NCI-H526 (cell line): ENCODE results near the gene SFTPA2.
"Not testable (repeated sequence)": the region's sequence is repeated elsewhere in the genome, so short reads cannot be mapped to it uniquely, and the experiment has no call there.

Experiments used
- DNase-seq, 2 experiments: peaks; one replicate each; lab custom pipeline; 2025; lab: John Stamatoyannopoulos, UW

The SFTPA2 gene

DNA sequence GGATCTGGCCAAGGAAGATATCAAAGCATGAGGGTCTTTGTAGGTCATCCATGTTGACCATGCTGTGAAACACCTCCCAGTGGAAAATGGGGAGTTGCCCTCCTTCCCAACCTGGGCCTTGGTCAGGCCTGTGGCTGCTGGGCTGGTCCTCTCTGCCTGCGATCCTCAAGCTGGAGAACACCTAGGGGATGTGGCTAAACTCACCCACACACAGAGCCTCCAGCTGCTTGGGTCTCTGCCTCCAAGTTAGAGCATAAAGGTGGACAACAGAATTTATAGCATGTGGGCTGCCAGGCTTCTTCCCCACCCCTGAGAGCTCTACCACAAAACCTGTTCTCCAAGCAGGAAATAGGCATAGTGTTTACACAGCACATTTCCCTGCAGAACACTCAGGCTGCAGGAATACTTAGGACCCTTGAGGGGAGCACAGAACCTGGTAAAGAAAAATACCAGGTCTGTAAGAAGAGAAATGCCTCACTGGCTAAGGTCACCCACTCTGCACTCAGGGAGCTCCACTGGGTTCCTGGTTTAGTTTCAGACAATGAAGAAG, at the start of gene SFTPA2:
Gene SFTPA2, minus strand, starts transcription at position 248 of the 550 bp plus-strand sequence. CDS start 924 bp downstream, outside the sequence.
- DNase-seq, result peak in 1 of 2 experiments; percentile 14

DNA sequence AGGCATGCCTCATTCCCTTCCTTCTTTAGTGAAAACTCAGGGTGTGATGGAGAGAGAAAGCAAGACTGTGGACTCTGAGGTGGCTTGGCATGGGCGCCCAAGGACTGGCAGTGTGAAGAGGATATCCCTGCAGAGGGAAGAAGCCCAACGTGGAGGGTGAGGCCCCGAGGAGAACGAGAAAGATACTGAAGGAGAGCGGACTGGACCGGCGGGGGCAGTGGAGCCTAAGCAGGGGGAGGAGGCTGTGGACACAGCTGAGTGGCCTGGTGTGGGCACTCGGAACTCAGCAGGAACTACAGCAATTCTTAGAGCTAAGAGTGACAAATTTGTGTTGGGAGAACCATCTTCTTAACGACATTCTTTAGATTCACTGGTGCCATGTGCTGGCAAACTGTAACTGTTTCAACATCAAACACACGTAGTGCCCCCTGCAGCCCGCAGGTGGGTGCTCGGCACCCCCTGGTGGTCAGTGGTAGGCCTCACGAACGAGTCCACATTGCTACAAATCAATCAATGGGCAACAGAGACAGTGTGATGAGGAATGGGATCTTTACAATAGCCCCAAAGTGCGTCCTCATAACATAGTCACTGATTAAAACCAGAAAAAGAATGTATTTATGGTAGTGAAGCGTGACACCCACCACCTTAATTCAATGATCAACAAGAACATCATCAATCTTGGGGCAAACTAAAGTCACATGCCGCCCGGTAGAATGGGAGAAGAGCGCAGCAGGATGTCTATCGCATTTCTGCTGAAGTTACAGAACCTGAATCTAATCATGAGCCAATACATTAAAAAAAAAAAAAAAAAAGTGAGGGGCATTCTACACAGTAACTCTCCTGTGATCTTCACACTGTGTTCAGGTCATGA, 48.5 kb upstream of the SFTPA2 start:
- peak in 1 of 2 experiments; percentile 51 for DNase-seq

- DNase-seq, result no peak
Observed at GRCh38 chr10:79605308-79605707, 45.1 kb upstream of the SFTPA2 start.

DNA sequence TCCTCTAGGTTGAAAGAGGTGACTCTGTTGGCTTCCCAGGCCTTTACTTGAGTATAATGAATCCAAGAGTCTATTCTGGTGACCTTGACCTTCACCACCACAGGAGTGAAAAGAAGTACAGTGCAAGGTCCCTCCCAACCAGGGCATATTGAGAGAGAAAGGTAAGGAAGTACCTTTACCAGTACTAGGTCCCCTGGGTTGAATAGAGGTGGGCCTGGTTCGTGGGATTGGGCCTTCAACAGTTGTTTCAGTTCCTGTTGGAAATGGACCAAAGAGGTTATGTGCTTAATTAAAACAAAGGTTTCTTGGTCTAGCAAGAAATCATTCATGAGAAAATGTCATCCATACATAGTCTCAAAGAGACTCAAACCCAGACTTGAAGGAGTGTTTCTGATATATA, 44.1 kb upstream of the SFTPA2 start:
- DNase-seq, result no peak

DNA sequence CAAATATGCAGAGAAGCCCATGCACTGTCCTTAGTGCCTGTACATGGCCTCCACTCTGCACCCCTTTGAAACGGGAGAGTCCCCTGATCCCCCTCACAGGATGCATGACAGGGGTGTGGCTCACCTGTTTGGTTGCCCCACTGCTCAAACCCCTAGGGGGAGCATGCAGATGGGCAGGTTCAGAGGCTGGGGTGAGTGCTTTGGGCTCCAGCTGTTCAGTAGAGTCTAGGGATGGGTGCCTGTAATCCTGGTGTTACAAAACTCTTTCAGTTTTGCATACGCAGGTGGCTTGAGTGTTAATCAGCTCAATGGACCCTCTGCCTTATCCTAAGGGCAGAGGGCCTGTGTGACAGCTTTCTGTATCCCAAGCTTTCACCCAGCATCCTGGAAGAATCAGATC, 42.7 kb upstream of the SFTPA2 start:
- DNase-seq, result peak in 1 of 2 experiments; percentile 42

- DNase-seq, result no peak
Observed at GRCh38 chr10:79601939-79602338, 41.7 kb upstream of the SFTPA2 start.

DNA sequence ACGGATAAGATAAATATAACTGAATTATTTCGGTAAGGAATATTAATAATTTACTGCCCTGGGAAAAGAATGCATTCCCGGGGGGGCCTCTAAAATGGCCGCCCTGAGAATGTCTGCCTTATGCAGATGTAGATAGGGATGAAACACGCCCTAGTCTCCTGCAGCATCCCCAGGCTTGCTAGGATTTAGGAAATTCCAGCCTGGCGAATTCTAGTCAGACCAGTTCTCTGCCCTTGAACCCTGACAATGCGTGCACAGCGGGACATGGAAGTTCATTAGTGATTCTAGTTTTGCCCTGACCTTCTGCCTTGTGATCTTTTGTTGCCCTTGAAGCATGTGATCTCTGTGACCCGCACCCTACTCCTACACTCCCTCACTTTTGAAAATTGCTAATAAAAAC, 39.4 kb upstream of the SFTPA2 start:
- not testable (repeated sequence) for DNase-seq

DNA sequence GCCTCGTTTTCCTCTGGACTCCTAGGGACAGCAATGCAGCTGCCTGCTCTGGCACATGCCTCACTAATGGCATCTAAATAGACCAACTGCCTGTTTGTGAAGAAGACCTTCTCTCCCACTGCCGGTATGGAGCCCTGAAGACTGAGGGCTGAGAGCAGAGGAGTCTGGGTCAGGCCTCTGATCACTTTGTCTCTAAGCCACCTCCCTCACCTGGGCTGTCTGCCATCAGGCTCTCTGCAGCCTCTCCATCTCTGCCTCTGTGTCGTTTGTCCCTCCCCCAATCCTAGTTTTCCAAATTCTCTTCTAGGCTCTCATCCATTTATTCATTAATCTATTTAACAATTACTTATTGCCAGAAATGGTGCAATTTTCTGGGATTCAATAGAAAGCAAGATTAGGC, 35.3 kb upstream of the SFTPA2 start:
- DNase-seq, result no peak

- not testable (repeated sequence) for DNase-seq
Observed at GRCh38 chr10:79594565-79594964, 34.4 kb upstream of the SFTPA2 start.

GRCh38 chr10:79593377-79593776, 33.2 kb upstream of the SFTPA2 start:
- DNase-seq, result no peak

DNA sequence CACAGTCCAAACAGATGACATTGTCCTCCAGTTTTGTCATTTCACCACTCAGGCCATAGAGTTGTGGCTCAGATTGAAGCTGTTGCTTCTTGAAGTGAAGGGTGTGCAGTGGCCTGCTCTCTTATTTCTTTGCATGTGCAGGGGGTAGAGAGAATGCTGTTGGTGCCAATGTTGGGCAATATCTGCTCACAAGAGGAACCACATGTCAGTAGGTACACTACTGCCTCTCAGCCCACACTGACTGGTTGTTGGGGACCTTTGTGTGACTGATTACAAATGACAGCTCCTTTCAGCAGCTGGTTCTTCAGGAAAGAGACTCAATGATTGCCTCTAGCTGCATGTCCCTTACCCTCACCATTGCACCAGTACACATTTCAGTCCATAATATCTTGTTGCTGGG, 28.6 kb upstream of the SFTPA2 start:
- no peak for DNase-seq

DNA sequence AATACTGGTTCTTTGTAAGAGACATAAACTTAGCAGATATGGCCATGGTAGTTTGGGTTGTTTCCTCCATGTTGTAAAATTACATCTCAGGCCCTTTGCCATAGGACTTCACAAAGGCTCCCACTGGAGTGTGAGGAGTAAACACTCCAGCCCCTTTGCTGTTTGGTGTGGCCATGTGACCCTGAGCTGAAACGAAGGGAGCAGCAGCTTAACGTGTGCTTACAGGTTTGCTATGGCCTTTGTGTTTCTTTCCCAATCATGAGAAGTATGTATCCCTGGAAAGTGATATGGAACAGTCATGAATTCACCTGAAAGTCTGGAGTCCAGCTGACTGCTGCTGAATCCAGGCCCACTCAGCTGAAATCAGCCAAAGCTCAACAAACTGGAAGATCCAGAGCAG, 26.7 kb upstream of the SFTPA2 start:
- DNase-seq, result no peak

GRCh38 chr10:79585870-79586527, 25.8 kb upstream of the SFTPA2 start:
- no peak for DNase-seq

- DNase-seq, result no peak
Observed at GRCh38 chr10:79583488-79584024, 23.3 kb upstream of the SFTPA2 start.

DNA sequence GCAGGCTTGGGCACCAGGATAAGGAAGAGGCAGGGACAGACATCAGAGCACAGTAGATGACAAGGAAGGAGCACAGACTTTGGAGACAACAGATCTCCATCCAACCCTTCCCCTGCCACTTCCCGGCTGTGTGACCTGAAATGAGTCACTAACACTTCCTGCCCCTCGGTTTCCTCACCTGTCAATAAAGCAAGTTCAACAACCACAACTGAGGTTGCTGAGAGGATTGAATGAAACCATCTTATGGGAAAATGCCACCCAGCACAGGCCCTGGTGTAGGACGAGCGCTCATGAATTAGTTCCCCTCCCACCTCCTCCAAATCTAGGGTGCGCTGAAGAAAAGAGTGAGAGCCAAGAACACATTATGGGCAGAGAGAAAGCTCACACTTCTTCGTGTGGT, 22.7 kb upstream of the SFTPA2 start:
- not testable (repeated sequence) for DNase-seq

DNA sequence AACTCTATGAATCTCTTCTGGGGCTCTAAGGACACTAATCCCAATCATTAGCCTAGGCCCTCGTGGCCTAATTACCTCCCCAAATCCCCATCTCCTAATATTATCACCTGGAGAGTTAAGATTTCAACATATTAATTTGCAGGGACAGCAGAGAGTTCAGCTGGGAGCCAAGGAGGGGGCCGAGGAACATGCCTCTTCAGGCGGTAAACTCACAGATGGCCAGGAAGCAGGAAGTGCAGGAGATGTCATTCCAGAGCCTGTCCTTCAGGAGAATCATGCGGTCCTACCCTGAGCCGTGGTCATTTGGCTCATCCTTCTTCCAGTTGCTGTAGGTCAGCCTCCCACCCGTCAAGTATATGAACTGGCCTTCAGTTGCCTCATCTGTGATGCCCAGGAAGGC, 21.9 kb upstream of the SFTPA2 start:
- no peak for DNase-seq

GRCh38 chr10:79581044-79581443, 20.8 kb upstream of the SFTPA2 start:
- no peak for DNase-seq

DNA sequence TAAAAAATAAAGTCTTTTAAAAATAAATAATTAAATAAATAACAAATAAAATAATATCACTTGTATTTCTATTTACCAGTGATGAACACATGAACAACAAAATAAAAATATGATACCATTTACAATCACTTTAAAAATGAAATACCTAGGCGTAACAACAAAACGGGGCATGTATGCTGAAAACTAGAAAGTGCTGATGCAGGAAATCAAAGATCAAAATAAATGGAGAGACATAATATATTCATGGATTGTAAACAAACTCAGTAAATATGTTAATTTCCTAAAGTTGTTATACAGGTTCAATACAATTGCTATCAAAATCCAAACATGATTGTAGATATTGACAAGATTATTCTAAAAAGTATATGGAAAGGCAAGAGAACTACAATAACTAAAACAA, 19.2 kb upstream of the SFTPA2 start:
- no peak for DNase-seq

DNA sequence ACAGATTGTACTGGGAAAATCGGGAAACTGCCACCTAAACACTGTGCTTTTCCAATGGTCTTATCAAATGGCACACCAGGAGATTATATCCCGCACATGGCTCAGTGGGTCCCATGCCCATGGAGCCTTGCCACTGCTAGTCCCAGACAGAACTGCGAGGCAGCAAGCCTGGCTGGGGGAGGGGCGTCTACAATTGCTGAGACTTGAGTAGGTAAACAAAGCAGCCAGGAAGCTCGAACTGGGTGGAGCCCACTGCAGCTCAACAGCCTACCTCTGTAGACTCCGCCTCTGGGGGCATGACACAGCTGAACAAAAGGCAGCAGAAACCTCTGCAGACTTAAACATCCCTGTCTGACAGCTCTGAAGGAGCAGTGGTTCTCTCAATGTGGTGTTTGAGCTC, 10.4 kb upstream of the SFTPA2 start:
- not testable (repeated sequence) for DNase-seq

- no peak for DNase-seq
Observed at GRCh38 chr10:79563426-79563825, 3.2 kb upstream of the SFTPA2 start.

DNA sequence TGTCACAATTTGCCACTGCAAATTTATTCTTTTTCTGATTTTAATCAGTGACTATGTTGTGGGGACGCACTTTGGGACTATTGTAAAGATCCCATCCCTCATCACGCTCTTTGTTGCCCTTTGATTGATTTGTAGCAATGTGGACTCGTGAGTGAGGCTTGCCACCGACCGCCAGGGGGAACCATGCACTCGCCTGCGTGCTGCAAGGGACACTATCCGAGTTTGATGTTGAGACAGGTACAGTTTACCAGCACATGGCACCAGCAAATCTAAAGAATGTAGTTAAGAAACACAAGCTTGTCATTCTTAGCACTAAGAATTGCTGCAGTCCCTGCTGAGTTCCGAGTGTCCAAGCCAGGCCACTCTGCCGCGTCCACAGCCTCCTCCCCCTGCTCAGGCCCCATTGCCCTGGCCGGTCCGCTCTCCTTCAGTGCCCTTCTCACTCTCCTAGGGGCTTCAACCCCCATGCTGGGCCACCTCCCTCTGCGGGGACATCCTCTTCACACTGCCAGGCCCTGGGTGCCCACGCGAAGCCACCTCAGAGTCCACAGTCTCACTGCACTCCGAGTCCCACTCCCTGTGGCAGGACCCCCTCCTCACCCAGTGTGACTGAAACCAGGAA, 2.0 kb upstream of the SFTPA2 start:
- DNase-seq, result peak; percentile 26 to 79

DNA sequence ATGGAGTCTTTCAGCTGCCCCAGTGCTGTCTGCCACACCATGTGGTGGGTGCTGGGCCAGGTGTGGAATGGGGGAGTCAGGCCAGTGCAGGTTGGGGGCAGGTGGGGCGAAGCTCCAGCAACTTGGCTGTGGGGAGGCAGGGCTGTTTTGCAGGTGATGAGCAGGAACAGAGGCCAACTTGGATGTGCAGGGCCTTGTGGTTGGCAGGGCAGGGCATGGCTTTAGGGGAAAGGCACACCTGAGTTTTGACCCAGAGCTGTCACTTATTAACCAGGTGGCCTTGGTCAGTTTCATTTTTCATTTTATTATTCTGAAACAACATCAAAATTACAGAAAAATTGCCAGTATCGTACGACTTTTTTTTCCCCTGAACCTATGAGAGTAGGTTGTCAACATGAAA, 1.1 kb upstream of the SFTPA2 start:
- no peak for DNase-seq
